Gastroesophageal sphincter (tissue), 4 donors: ENCODE data around the gene PGBD5. TPM values are rescaled to one million over a fixed set of nuclear protein-coding genes. Genes with fewer than 3 reads are reported as not detected.

Experiments
- ATAC-seq: fragments of 150-250 bp; one replicate; pipeline ENCODE4 v1.9.1; 2016; ENCODE audit warnings: mild to moderate bottlenecking, moderate library complexity
- H3K27ac ChIP-seq, 4 donors: fragments of 200-600 bp; sonication (generic) in 3 of 4; 1 replicate in 3 of 4; 2 replicates in 1 of 4; pipeline ENCODE4 v1.5.1; 2016 to 2019
- H3K27me3 ChIP-seq: fragments of 200-600 bp; sonication (generic); one replicate; pipeline ENCODE4 v1.5.1; 2019
- H3K36me3 ChIP-seq, 2 donors: fragments of 200-600 bp; sonication (generic); one replicate each; pipeline ENCODE4 v1.5.1; 2019; ENCODE audit warnings: control low read depth in 1 of 2
- H3K4me1 ChIP-seq, 3 donors: fragments of 200-600 bp; sonication (generic); 1 replicate in 2 of 3; 2 replicates in 1 of 3; pipeline ENCODE4 v1.5.1; 2016 to 2019; ENCODE audit warnings: control low read depth in 2 of 3
- H3K4me3 ChIP-seq, 2 donors: fragments of 200-600 bp; sonication (generic); one replicate each; pipeline ENCODE4 v1.5.1; 2019; ENCODE audit warnings: mild to moderate bottlenecking in 1 of 2, moderate library complexity in 1 of 2
- H3K9me3 ChIP-seq, 3 donors: fragments of 200-600 bp; sonication (generic); one replicate each; pipeline ENCODE4 v1.5.1; 2017 to 2019; ENCODE audit warnings: control low read depth in 2 of 3
- CTCF ChIP-seq, 4 experiments: fragments of 200-600 bp in 2 of 4; fragments of 450-650 bp in 2 of 4; sonication (generic) in 1 of 4; IDR thresholded peaks; one replicate each; pipeline ENCODE4 v1.5.1; 2017 to 2019; ENCODE audit warnings: antibody characterized with exemption in 4 of 4, mild to moderate bottlenecking in 2 of 4, moderate library complexity in 2 of 4
- EP300 ChIP-seq: sonication (generic); formaldehyde crosslinking; IDR thresholded peaks from one replicate; pipeline ENCODE4 v1.6.1; 2017; ENCODE audit warnings: antibody characterized with exemption, mild to moderate bottlenecking
- POLR2A ChIP-seq, 2 donors: fragments of 450-650 bp; IDR thresholded peaks; one replicate each; pipeline ENCODE4 v1.6.1; 2017; ENCODE audit warnings: antibody characterized with exemption in 2 of 2, mild to moderate bottlenecking in 2 of 2, moderate library complexity in 1 of 2
- POLR2AphosphoS5 ChIP-seq: sonication (generic); formaldehyde crosslinking; IDR thresholded peaks from one replicate; pipeline ENCODE4 v1.6.1; 2017; ENCODE audit warnings: antibody characterized with exemption
- WGBS, 2 donors: methylation state at CpG; one replicate each; pipeline ENCODE4 v1.1.5; 2018; ENCODE audit warnings: low coverage in 1 of 2; 5-methylcytosine and 5-hydroxymethylcytosine counted together
- total RNA-seq, 4 donors: library from RNA; depleted of rRNA; stranded (reverse); fragments of >200 nt; gene quantifications; one replicate each; pipeline ENCODE4 v1.1.0, GENCODE V29; 2016

PGBD5 gene
- total RNA-seq, 4 donors from 2014 or later = 0.15 to 1.1 (median 0.33) TPM

GRCh38 chr1:230301822-230302221 is 124.3 kb downstream of the PGBD5 start:
- no peak for TF ChIP-seq POLR2AphosphoS5
- no peak for TF ChIP-seq CTCF (IDR thresholded peaks at IDR 0.05)
- Histone ChIP-seq H3K27ac (no peak overlapping the region), H3K4me1 (no peaks in the 10 kb centered on the region), H3K9me3 (no peaks in the 10 kb centered on the region), H3K36me3 (no peaks in the 10 kb centered on the region), H3K4me3 (no peak overlapping the region), H3K27me3 (no peaks in the 10 kb centered on the region)
- no peak for ATAC-seq
- WGBS, 2 donors = 100% methylated on average over 1 of the region's 6 CpGs; no CpG with 5 or more reads in 1 of the 2 donors

- no peaks in the 10 kb centered on the region for H3K9me3 ChIP-seq
- no peak overlapping the region for H3K27ac ChIP-seq
- TF ChIP-seq CTCF (IDR thresholded peaks at IDR 0.05) (no peak), POLR2A (IDR thresholded peaks at IDR 0.05) (no peak), EP300 (no peak), POLR2AphosphoS5 (no peak)
- no peak overlapping the region for H3K4me3 ChIP-seq
- no peaks in the 10 kb centered on the region for H3K27me3 ChIP-seq
- H3K36me3 ChIP-seq = no peaks in the 10 kb centered on the region
- no peak for ATAC-seq
- H3K4me1 ChIP-seq = no peaks in the 10 kb centered on the region
- 60 to 84% methylated on average over 1 to 8 of the region's 8 CpGs for WGBS, 2 donors
Observed at GRCh38 chr1:230301322-230301721, 124.8 kb downstream of the PGBD5 start.

GRCh38 chr1:230300322-230301301 is 125.5 kb downstream of the PGBD5 start:
- Histone ChIP-seq H3K27ac (no peak overlapping the region), H3K36me3 (no peaks in the 10 kb centered on the region), H3K4me1 (no peaks in the 10 kb centered on the region), H3K9me3 (no peaks in the 10 kb centered on the region), H3K4me3 (no peak overlapping the region), H3K27me3 (no peaks in the 10 kb centered on the region)
- WGBS, 2 donors = 82 to 95% methylated on average over 4 to 5 of the region's 26 CpGs
- no peak for ATAC-seq
- no peak for TF ChIP-seq CTCF (IDR thresholded peaks at IDR 0.05)
- no peak for TF ChIP-seq EP300
- no peak for TF ChIP-seq POLR2AphosphoS5
- TF ChIP-seq POLR2A (IDR thresholded peaks at IDR 0.05) = no peak

GRCh38 chr1:230299191-230300006 is 126.7 kb downstream of the PGBD5 start:
- H3K36me3 ChIP-seq = no peaks in the 10 kb centered on the region
- no peaks in the 10 kb centered on the region for H3K4me1 ChIP-seq
- H3K27me3 ChIP-seq = no peaks in the 10 kb centered on the region
- H3K9me3 ChIP-seq = no peaks in the 10 kb centered on the region
- no peak overlapping the region for H3K27ac ChIP-seq
- TF ChIP-seq CTCF (IDR thresholded peaks at IDR 0.05) (no peak), EP300 (no peak), POLR2A (IDR thresholded peaks at IDR 0.05) (no peak), POLR2AphosphoS5 (no peak)
- ATAC-seq = no peak
- 63 to 69% methylated on average over 7 to 15 of the region's 15 CpGs for WGBS, 2 donors
- H3K4me3 ChIP-seq = no peak overlapping the region
